Uterus (tissue), 4 donors: ENCODE results near the gene TSSK2. TPM values are rescaled to one million over a fixed set of nuclear protein-coding genes. Genes with fewer than 3 reads are reported as not detected.

Source experiments
- DNase-seq, 2 donors: peaks; one replicate each; pipeline ENCODE4 v3.0.0-alpha.2; 2019 to 2020
- H3K27ac ChIP-seq, 2 donors: fragments of 200-600 bp; sonication (generic); 1 replicate in 1 of 2; 2 replicates in 1 of 2; pipeline ENCODE4 v1.5.1; 2016 to 2018
- H3K27me3 ChIP-seq, 2 donors: fragments of 200-600 bp; sonication (generic); one replicate each; pipeline ENCODE4 v1.5.1; 2018 to 2019; ENCODE audit warnings: control low read depth in 1 of 2
- H3K36me3 ChIP-seq, 2 donors: fragments of 200-600 bp; sonication (generic); one replicate each; pipeline ENCODE4 v1.5.1; 2019; ENCODE audit warnings: control low read depth in 1 of 2
- H3K4me1 ChIP-seq, 2 donors: fragments of 200-600 bp; sonication (generic); one replicate each; pipeline ENCODE4 v1.5.1; 2018 to 2019; ENCODE audit warnings: control low read depth in 1 of 2
- H3K4me3 ChIP-seq, 2 donors: fragments of 200-600 bp; sonication (generic); 1 replicate in 1 of 2; 2 replicates in 1 of 2; pipeline ENCODE4 v1.5.1; 2018 to 2019; ENCODE audit warnings: mild to moderate bottlenecking in 1 of 2
- H3K9me3 ChIP-seq, 2 donors: fragments of 200-600 bp; sonication (generic); one replicate each; pipeline ENCODE4 v1.5.1; 2019; ENCODE audit warnings: control low read depth in 1 of 2
- POLR2A ChIP-seq, 2 donors: fragments of 450-650 bp; IDR thresholded peaks; one replicate each; pipeline ENCODE4 v1.6.1; 2016; ENCODE audit warnings: antibody characterized with exemption in 2 of 2, mild to moderate bottlenecking in 1 of 2, moderate library complexity in 1 of 2
- intact Hi-C: fragments of 100-400 bp; cut with DNase I; formaldehyde crosslinking; loops from one replicate; pipeline ENCODE4 v1.15.1; 2023; ENCODE audit warnings: low total_unique reads
- total RNA-seq, 4 donors: library from RNA; depleted of rRNA in 3 of 4; stranded (reverse); fragments of >200 nt in 3 of 4; gene quantifications; one replicate each; pipeline versions ENCODE4 v1.1.0 to v1.2.4, GENCODE V29; 2014 to 2023
- TF ChIP-seq, protein P1 (sequence below), 4 experiments: fragments of 200-600 bp in 2 of 4; fragments of 450-650 bp in 2 of 4; sonication (generic) in 2 of 4; IDR thresholded peaks; one replicate each; pipeline ENCODE4 v1.5.1; 2016 to 2019; ENCODE audit warnings: antibody characterized with exemption in 4 of 4, mild to moderate bottlenecking in 2 of 4, moderate library complexity in 1 of 4
- donor health status: DM: yes; HTN: yes; CAD: no.

Gene TSSK2
- total RNA-seq, 4 donors from 2014 or later = 0.30 TPM; not detected in 3

DNA sequence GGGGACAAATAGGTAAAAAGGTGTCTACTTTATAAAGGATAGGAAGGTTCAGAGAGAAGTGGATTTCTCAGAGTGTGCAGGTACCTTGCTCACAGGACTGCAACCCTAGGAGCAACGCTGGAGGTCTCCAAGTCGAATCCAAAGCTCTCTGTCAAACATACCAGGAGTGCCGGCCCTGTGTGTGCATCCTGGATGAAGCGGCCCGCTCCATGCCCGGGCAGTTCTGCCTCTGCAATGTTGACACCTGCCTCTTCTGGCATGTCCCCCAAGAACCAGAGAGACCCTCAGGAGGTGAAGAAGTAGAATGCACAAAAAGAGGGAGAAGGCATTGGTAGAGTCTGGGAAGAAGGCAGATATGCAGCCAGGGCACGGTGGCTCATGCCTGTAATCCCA lies 3.1 kb upstream of the TSSK2 start:
- Histone ChIP-seq H3K9me3 (no peaks in the 10 kb centered on the region), H3K27me3 (no peaks in the 10 kb centered on the region), H3K4me1 (no peaks in the 10 kb centered on the region), H3K4me3 (no peak overlapping the region), H3K27ac (no peak overlapping the region), H3K36me3 (no peaks in the 10 kb centered on the region)
- intact Hi-C loops = no loop called here
- DNase-seq = no peak
- TF ChIP-seq, protein P1, sequence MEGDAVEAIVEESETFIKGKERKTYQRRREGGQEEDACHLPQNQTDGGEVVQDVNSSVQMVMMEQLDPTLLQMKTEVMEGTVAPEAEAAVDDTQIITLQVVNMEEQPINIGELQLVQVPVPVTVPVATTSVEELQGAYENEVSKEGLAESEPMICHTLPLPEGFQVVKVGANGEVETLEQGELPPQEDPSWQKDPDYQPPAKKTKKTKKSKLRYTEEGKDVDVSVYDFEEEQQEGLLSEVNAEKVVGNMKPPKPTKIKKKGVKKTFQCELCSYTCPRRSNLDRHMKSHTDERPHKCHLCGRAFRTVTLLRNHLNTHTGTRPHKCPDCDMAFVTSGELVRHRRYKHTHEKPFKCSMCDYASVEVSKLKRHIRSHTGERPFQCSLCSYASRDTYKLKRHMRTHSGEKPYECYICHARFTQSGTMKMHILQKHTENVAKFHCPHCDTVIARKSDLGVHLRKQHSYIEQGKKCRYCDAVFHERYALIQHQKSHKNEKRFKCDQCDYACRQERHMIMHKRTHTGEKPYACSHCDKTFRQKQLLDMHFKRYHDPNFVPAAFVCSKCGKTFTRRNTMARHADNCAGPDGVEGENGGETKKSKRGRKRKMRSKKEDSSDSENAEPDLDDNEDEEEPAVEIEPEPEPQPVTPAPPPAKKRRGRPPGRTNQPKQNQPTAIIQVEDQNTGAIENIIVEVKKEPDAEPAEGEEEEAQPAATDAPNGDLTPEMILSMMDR (IDR thresholded peaks at IDR 0.05) = no peak
- TF ChIP-seq POLR2A (IDR thresholded peaks at IDR 0.05) = no peak

DNA sequence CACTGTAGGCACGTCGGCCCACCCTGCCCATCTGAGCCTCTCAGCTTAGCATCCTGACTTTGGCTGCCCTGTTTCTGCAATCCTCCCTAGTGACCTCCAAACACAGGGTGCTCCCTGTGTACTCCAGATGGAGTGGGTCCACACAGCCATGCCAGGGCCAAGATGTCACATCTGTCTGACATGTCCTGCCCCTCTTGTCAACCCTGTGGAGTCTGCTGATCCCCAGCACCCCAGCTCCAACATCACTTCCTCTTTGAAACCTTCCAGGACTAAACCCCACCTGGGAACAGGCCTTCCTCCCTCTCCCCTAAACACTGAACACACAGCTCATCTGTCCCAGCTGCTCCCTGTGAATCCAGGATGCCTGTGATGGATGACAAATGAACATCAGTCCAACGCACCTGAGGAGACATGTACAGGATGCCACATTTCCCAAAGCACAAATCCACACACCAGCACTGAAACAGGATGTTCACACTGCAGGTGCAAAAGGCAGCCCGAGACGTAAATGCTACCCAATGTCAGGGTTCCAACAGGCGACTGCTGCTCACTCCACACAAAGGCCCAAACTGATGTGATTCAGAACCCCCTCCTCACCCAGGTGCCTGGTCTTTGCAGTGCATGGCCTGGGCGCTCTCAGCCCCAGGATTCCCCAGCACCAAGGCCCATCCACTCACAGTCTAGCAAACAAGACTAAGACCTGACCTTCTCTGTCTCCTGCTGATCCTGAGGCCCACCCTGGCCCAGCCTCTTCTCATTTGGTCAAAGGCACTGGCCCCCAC lies 2.0 kb upstream of the TSSK2 start:
- DNase-seq = no peak
- intact Hi-C loops = no loop called here
- Histone ChIP-seq H3K27ac (no peak overlapping the region), H3K4me1 (no peaks in the 10 kb centered on the region), H3K36me3 (no peaks in the 10 kb centered on the region), H3K4me3 (no peak overlapping the region), H3K27me3 (no peaks in the 10 kb centered on the region), H3K9me3 (no peaks in the 10 kb centered on the region)
- TF ChIP-seq, protein P1 (IDR thresholded peaks at IDR 0.05) = no peak
- no peak for TF ChIP-seq POLR2A (IDR thresholded peaks at IDR 0.05)

DNA sequence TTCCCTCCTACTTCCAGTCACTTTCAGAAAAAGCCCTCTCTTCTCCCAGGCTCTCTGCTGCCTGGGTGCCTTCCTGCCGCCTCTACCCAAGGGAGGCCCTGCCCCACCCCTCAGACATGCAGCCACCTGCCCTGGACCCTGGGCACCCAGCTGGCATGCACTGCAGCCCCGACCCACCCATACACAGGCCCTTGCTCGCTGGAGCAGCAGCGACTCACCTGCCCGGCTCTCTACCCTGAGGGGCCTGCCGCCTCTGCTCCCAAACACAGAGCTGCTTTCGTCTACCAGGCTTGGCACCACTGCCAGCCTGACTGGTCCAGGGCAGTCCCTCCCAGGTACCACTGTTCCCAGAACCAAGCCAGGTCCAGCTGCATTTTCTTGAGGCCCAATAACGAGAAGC lies 1.2 kb upstream of the TSSK2 start:
- intact Hi-C loops = no loop called here
- H3K36me3 ChIP-seq = no peaks in the 10 kb centered on the region
- H3K27ac ChIP-seq = no peak overlapping the region

DNA sequence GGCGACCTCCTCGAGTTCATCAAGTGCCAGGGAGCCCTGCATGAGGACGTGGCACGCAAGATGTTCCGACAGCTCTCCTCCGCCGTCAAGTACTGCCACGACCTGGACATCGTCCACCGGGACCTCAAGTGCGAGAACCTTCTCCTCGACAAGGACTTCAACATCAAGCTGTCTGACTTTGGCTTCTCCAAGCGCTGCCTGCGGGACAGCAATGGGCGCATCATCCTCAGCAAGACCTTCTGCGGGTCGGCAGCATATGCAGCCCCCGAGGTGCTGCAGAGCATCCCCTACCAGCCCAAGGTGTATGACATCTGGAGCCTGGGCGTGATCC lies 542 bp downstream of the TSSK2 start:
- H3K36me3 ChIP-seq = no peaks in the 10 kb centered on the region
- H3K27me3 ChIP-seq = no peaks in the 10 kb centered on the region
- TF ChIP-seq POLR2A (IDR thresholded peaks at IDR 0.05) = no peak
- TF ChIP-seq, protein P1 (IDR thresholded peaks at IDR 0.05) = no peak
- no peaks in the 10 kb centered on the region for H3K4me1 ChIP-seq
- H3K4me3 ChIP-seq = no peak overlapping the region
- intact Hi-C loops = no loop called here
- no peak overlapping the region for H3K27ac ChIP-seq
- no peaks in the 10 kb centered on the region for H3K9me3 ChIP-seq
- DNase-seq = no peak

More for the DNA sequence above, 1.2 kb upstream of the TSSK2 start:
- Histone ChIP-seq H3K9me3 (no peaks in the 10 kb centered on the region), H3K4me3 (no peak overlapping the region), H3K4me1 (no peaks in the 10 kb centered on the region), H3K27me3 (no peaks in the 10 kb centered on the region)
- no peak for DNase-seq
- TF ChIP-seq, protein P1 (IDR thresholded peaks at IDR 0.05) = no peak
- no peak for TF ChIP-seq POLR2A (IDR thresholded peaks at IDR 0.05)

DNA sequence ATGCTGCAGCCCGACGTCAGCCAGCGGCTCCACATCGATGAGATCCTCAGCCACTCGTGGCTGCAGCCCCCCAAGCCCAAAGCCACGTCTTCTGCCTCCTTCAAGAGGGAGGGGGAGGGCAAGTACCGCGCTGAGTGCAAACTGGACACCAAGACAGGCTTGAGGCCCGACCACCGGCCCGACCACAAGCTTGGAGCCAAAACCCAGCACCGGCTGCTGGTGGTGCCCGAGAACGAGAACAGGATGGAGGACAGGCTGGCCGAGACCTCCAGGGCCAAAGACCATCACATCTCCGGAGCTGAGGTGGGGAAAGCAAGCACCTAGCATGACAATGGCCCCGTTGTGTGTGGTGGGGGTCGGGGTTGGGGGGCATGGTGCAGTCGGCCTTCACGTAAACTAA lies 1.0 kb downstream of the TSSK2 start:
- DNase-seq = no peak
- no peaks in the 10 kb centered on the region for H3K27me3 ChIP-seq
- H3K4me1 ChIP-seq = no peaks in the 10 kb centered on the region
- intact Hi-C loops = no loop called here
- H3K27ac ChIP-seq = no peak overlapping the region
- no peaks in the 10 kb centered on the region for H3K9me3 ChIP-seq
- no peak overlapping the region for H3K4me3 ChIP-seq
- H3K36me3 ChIP-seq = no peaks in the 10 kb centered on the region
- no peak for TF ChIP-seq POLR2A (IDR thresholded peaks at IDR 0.05)
- TF ChIP-seq, protein P1 (IDR thresholded peaks at IDR 0.05) = no peak
